K562 (cell line): ENCODE measurements around the gene MRPL54. TPM values are rescaled to one million over a fixed set of nuclear protein-coding genes. Genes with fewer than 3 reads are reported as not detected.

Experiments
- ARID3B ChIP-seq: fragments of 250-450 bp; sonication (Bioruptor Pico); IDR thresholded peaks from 2 replicates; pipeline ENCODE4 v1.4.0; 2020; ENCODE audit warnings: borderline replicate concordance
- CBX1 ChIP-seq: sonication (generic); IDR thresholded peaks from 2 replicates; pipeline ENCODE4 v1.6.1; 2016; ENCODE audit warnings: antibody characterized with exemption, low read depth, mild to moderate bottlenecking
- CEBPZ ChIP-seq: fragments of 150-350 bp; IDR thresholded peaks from 2 replicates; pipeline ENCODE4 v1.6.1; 2014; ENCODE audit warnings: low read depth, mild to moderate bottlenecking, low read length, borderline replicate concordance
- DACH1 ChIP-seq: fragments of 450-650 bp; IDR thresholded peaks from 2 replicates; pipeline ENCODE4 v1.6.1; 2018; ENCODE audit not compliant: partially characterized antibody
- E2F5 ChIP-seq: sonication (generic); formaldehyde crosslinking; IDR thresholded peaks from 2 replicates; pipeline ENCODE4 v1.8.0; 2022; ENCODE audit warnings: mild to moderate bottlenecking, missing genetic modification reagents
- EHMT2 ChIP-seq: fragments of 450-650 bp; IDR thresholded peaks from 2 replicates; pipeline ENCODE4 v1.6.1; 2018; ENCODE audit warnings: antibody characterized with exemption
- ELF1 ChIP-seq: fragments of 200-800 bp; sonication (Bioruptor generic); IDR thresholded peaks from 2 replicates; pipeline ENCODE4 v1.6.1; 2016; ENCODE audit warnings: missing genetic modification characterization, missing compliant biosample characterization
- ESRRA ChIP-seq: fragments of 450-650 bp; IDR thresholded peaks from 2 replicates; pipeline ENCODE4 v1.6.1; 2014; ENCODE audit warnings: low read depth, mild to moderate bottlenecking, moderate library complexity, borderline replicate concordance
- FOXK2 ChIP-seq, 2 experiments: fragments of 450-650 bp; IDR thresholded peaks in 1 of 2; conservative IDR thresholded peaks in 1 of 2; 2 replicates each; pipeline ENCODE4 v1.6.1; 2016; ENCODE audit warnings: low read depth in 2 of 2, mild to moderate bottlenecking in 1 of 2
- FOXP1 ChIP-seq: sonication (generic); formaldehyde crosslinking; IDR thresholded peaks from 2 replicates; pipeline ENCODE4 v1.8.0; 2022; ENCODE audit warnings: mild to moderate bottlenecking, missing genetic modification reagents
- HDAC2 ChIP-seq: fragments of 450-650 bp; IDR thresholded peaks from 2 replicates; pipeline ENCODE4 v1.6.1; 2016; ENCODE audit warnings: mild to moderate bottlenecking
- HMBOX1 ChIP-seq: sonication (generic); IDR thresholded peaks from 2 replicates; pipeline ENCODE4 v1.6.1; 2016
- MLX ChIP-seq, 2 experiments: fragments of 450-650 bp in 1 of 2; sonication (generic) in 1 of 2; formaldehyde crosslinking; conservative IDR thresholded peaks; 2 replicates each; pipeline versions ENCODE4 v1.4.0 to v1.8.1; 2020 to 2022; ENCODE audit warnings: mild to moderate bottlenecking in 1 of 2, missing genetic modification reagents in 1 of 2
- PHF21A ChIP-seq: fragments of 450-650 bp; IDR thresholded peaks from 2 replicates; pipeline ENCODE4 v1.6.1; 2017; ENCODE audit warnings: low read depth, borderline replicate concordance
- POLR2H ChIP-seq: IDR thresholded peaks from 2 replicates; pipeline ENCODE4 v1.6.1; 2016; ENCODE audit warnings: missing genetic modification characterization, low read depth, mild to moderate bottlenecking, control low read depth, missing compliant biosample characterization, moderate library complexity
- RFX5 ChIP-seq: IDR thresholded peaks from 2 replicates; pipeline ENCODE4 v1.6.1; 2011; ENCODE audit warnings: low read depth, mild to moderate bottlenecking, improper control_type of control experiment, low read length
- ZNF174 ChIP-seq: fragments of 250-450 bp; sonication (Bioruptor Pico); IDR thresholded peaks from 2 replicates; pipeline ENCODE4 v1.4.0; 2020; ENCODE audit warnings: mild to moderate bottlenecking
- ZNF274 ChIP-seq: IDR thresholded peaks from 2 replicates; pipeline ENCODE4 v1.6.1; 2011; ENCODE audit warnings: low read depth, mild to moderate bottlenecking, low read length, moderate library complexity, borderline replicate concordance
- ZNF395 ChIP-seq: fragments of 200-800 bp; sonication (Bioruptor generic); IDR thresholded peaks from 2 replicates; pipeline ENCODE4 v1.6.1; 2017; ENCODE audit warnings: missing genetic modification characterization, missing compliant biosample characterization
- ZNF830 ChIP-seq: fragments of 250-450 bp; sonication (Bioruptor Pico); IDR thresholded peaks from 2 replicates; pipeline ENCODE4 v1.5.0; 2021; ENCODE audit warnings: mild to moderate bottlenecking
- polyA plus RNA-seq, 8 experiments: library from polyadenylated mRNA; depleted of rRNA in 4 of 8; stranded (reverse) in 5 of 8; unstranded in 3 of 8; fragments of >200 nt; fragmentation: Nextera tagmentation in 2 of 8; fragmentation: Illumina TruSeq in 1 of 8; extraction: Ambion mirVana in 2 of 8; extraction: Trizol in 1 of 8; gene quantifications; 2 replicates each; pipeline versions ENCODE4 v1.2.1 to v1.2.3, GENCODE V29; 2011 to 2014; ENCODE audit warnings: inconsistent platforms in 1 of 8, missing spikeins in 1 of 8
- total RNA-seq, 7 experiments: library from RNA; depleted of rRNA in 6 of 7; stranded (reverse); fragments of >200 nt in 6 of 7; fragmentation: Illumina TruSeq in 2 of 7; extraction: Trizol in 2 of 7; gene quantifications; 2 replicates each; pipeline versions ENCODE4 v1.2.1 to v1.2.3, GENCODE V29; 2011 to 2021; ENCODE audit warnings: low replicate concordance in 1 of 7

The MRPL54 gene
- total and polyA plus RNA-seq, 9 of the 15 experiments (the other 6 are each of a cell fraction or from before 2014, with no cell fraction given): 3.5 to 120 (median 56.9) TPM

GRCh38 chr19:3743486-3743885 is 19.0 kb upstream of the MRPL54 start (continued):
- TF ChIP-seq CEBPZ (no peak), HDAC2 (peak; percentile 25; the same call in 1 of the 2 replicates), ZNF395 (no peak), FOXP1 (no peak), POLR2H (tag) (no peak), ZNF830 (CRISPR knock-in tag) (no peak), ESRRA (no peak), ZNF174 (CRISPR knock-in tag) (no peak), DACH1 (no peak), ELF1 (tag) (peak; percentile 19; the same call in 1 of the 2 replicates), ZNF274 (no peak), HMBOX1 (peak; percentile 57; the same call in 1 of the 2 replicates), RFX5 (no peak), EHMT2 (0 out of 2 replicates have a peak, but pooled peaks have one; percentile 18), CBX1 (no peak), FOXK2 (conservative IDR thresholded peaks at IDR 0.05 in 1 of 2, IDR thresholded peaks at IDR 0.05 in 1 of 2; ENCODE audit: low read depth in 2 of 2) (peak; percentile 81 to 88), ARID3B (CRISPR knock-in tag) (no peak), E2F5 (CRISPR knock-in tag) (no peak), MLX (CRISPR knock-in tag; conservative IDR thresholded peaks at IDR 0.05) (no peak), PHF21A (no peak)
